RWPE1 (cell line): ENCODE results near the gene INSYN1.

Experiments
- CTCF ChIA-PET: fragments of 350-600 bp; sonication (Branson Sonifier 250); formaldehyde crosslinking; extraction: SDS; loops from one replicate; lab custom pipeline; 2021; lab: Yijun Ruan, JAX
- POLR2A ChIA-PET: fragments of 400-600 bp; formaldehyde crosslinking; extraction: SDS; loops from one replicate; lab custom pipeline; 2020; ENCODE audit warnings: antibody characterized with exemption; ENCODE audit not compliant: low non-redundant PET; lab: Yijun Ruan, JAX
- DNase-seq: peaks from one replicate; pipeline ENCODE4 v3.0.0; 2012; ENCODE audit warnings: low spot score
- H3K27ac ChIP-seq: fragments of 450-650 bp; 2 replicates; pipeline ENCODE4 v1.5.1; 2017
- TF ChIP-seq, protein P1 (sequence below): fragments of 450-650 bp; conservative IDR thresholded peaks from 2 replicates; pipeline ENCODE4 v1.5.1; 2017; ENCODE audit warnings: low read depth, mild to moderate bottlenecking

INSYN1 gene

DNA sequence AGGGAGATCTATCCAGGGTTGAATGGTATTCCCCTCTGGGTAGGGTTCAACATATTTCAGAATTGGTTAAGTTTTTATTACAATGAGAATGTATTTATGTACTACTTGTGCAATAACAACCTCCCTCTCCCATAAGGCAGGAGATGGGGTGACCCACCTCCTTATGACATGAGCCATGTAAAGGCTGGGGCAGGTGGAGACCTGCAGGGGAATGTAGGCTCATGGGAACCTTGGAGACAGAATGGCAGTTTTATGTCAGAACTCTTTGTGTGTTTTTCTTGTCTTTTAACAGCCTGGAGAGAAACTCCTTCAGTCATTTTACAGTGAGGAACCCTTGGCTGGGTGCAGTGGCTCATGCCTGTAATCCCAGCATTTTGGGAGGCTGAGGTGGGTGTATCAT lies 24.6 kb upstream of the INSYN1 start:
- CTCF ChIA-PET: no interaction called here
- POLR2A ChIA-PET: no interaction called here
- DNase-seq: peak; percentile 87
- TF ChIP-seq, protein P1, sequence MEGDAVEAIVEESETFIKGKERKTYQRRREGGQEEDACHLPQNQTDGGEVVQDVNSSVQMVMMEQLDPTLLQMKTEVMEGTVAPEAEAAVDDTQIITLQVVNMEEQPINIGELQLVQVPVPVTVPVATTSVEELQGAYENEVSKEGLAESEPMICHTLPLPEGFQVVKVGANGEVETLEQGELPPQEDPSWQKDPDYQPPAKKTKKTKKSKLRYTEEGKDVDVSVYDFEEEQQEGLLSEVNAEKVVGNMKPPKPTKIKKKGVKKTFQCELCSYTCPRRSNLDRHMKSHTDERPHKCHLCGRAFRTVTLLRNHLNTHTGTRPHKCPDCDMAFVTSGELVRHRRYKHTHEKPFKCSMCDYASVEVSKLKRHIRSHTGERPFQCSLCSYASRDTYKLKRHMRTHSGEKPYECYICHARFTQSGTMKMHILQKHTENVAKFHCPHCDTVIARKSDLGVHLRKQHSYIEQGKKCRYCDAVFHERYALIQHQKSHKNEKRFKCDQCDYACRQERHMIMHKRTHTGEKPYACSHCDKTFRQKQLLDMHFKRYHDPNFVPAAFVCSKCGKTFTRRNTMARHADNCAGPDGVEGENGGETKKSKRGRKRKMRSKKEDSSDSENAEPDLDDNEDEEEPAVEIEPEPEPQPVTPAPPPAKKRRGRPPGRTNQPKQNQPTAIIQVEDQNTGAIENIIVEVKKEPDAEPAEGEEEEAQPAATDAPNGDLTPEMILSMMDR: no peak
- peak overlapping the region; percentile 76 for H3K27ac ChIP-seq

DNA sequence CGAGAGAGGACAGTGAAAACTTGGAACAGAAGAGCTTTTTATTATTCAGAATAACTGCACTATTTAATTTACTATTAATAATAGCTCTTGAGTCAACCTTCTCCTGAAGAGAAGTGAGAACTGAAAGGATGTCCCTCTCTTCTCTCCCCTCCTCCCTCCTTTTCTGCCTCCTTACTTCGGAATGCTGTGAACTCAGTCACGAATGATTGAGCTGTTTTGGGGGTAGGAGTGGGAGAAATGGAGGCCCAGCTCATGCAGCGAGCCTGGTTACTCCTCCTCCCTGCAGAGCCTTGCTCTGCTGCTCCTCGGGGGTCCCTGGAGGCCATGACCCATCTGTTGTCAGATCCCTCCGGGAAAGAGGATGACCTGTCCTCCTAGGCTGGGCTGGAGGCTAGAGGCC lies 20.3 kb upstream of the INSYN1 start:
- TF ChIP-seq, protein P1: no peak
- POLR2A ChIA-PET: no interaction called here
- H3K27ac ChIP-seq: no peak overlapping the region
- CTCF ChIA-PET: no interaction called here
- DNase-seq: no peak

DNA sequence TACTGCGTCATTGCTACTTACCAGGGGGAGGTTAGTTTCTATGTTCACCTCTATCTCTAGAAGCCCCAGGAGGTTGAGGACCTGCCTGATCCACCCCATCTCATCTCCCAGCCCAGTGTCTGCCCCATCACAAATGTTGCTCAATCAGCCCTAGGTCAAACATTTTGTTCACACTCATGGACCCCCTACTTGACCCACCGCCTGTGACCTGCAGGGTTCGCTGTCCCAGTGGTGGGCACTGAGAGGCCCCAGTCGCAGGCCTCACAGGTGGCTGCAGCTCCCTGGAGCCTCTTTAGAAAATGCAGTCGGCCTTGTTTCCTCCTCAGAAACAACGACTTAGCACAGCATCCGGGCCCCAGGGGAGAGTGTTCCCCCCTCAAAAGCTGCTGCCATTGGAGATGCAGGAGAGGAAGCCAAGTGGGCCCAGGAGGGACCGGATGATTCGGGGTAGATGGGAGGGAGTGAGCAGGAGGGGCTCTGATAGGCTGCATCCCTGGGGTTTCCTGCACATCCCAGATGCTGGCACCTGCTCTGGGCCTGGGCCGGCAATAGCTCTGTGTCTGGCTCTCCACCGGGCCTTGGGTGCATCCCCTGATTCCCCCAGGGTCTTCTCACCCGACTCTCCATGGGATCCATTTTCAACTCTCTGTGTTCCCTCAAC lies 18.4 kb upstream of the INSYN1 start:
- POLR2A ChIA-PET: no interaction called here
- CTCF ChIA-PET: interaction anchor here (0.5 kb wide), 1 partner anchor 363 kb away, joined by 4 read pairs; no protein-coding TSS in a partner anchor
- no peak overlapping the region for H3K27ac ChIP-seq
- DNase-seq: no peak
- TF ChIP-seq, protein P1: no peak

DNA sequence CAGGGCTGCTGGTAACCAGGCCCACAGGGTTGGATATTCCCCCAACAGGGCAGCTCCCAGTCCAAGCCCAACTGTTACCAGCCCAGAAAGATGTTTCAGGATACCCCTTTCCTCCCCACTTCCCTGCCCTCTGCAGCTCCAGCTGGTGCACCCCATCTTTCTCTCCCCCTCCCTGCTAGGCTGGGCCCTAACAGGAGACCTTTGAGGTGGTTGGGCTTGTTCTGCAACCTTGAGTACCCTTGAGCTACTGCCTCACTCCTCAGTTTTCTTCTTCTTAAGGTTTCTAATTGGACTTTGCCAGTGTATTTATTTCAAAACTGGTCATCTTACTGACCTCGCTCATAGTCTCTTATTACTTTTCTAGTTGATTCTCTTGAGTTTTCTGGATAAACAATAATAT lies 16.9 kb upstream of the INSYN1 start:
- no peak for DNase-seq
- TF ChIP-seq, protein P1: no peak
- POLR2A ChIA-PET: no interaction called here
- H3K27ac ChIP-seq: no peak overlapping the region
- CTCF ChIA-PET: no interaction called here

DNA sequence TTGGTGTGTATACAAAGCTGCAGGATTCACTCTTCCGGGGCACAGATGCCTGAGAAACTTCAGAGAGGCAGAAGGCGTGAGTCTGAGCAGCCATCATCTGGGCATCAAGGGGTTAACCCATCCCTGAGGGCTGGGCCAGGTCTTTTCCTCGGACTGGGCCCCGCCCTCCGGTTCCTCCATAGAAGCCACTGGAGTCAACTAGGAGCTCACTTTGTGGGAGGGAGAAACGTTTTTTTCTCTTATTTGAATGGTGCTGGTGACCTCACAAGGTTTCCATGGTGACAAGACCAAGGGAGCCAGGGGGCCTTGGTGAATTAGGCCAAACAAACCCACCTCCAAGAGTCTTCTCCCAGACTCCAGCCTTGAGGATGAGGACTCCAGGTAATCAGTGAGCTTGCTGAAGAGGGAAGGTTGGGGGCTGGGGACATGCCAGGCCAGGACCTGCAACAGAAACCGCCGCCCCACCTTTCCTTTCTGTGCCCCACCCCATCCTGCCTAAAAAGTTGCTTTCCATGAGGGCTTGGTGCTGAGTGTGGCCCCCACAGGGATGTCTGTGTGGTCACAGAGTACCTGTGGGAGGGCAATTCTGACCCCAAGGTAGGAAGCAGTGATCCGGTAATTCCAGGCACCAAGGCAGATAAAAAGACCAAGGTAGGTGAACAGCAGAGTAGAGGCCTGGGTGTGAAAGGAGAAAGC lies 14.8 kb upstream of the INSYN1 start:
- TF ChIP-seq, protein P1: no peak
- CTCF ChIA-PET: interaction anchor here (0.6 to 1.4 kb wide), 4 partner anchors 9 to 58 kb away, joined by 3 to 6 read pairs (median 5); no protein-coding TSS in a partner anchor
- DNase-seq: no peak
- POLR2A ChIA-PET: no interaction called here
- no peak overlapping the region for H3K27ac ChIP-seq

DNA sequence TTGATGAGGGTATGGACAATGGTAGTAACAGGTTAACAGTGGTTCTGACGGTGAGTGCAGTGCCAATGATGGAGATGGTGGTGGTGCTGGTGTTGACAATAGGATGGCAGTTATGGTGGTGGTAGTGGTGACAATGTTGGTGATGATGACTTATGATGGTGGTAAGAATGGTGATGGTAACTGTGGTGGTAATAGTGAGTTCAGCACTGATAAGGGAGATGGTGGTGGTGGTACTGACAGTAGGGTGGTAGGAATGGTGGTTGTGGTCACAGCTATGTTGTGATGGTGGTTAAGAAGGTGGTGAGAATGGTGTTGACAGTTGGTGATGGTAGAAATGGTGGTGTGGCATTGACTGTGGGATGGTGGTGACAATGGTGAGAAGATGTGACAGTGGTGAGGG lies 13.4 kb upstream of the INSYN1 start:
- ChIA-PET CTCF (no interaction called here), POLR2A (no interaction called here)
- H3K27ac ChIP-seq: no peak overlapping the region
- TF ChIP-seq, protein P1: no peak
- DNase-seq: no peak
